PC-3 (cell line): ENCODE results near the gene CIC. TPM values are rescaled to one million over a fixed set of nuclear protein-coding genes. Genes with fewer than 3 reads are reported as not detected.
A peak's percentile ranks its signal among the peaks of the same experiment; 100 is the strongest.
"Not testable (repeated sequence)": the region's sequence is repeated elsewhere in the genome, so short reads cannot be mapped to it uniquely, and the experiment has no call there.

ENCODE experiments used
- ATAC-seq: fragments of 200-7000 bp; cut with Tn5 transposase; 2 replicates; pipeline ENCODE4 v1.9.1; 2020; ENCODE audit warnings: mild to moderate bottlenecking, moderate library complexity
- BruUV-seq: library from RNA; stranded (reverse); fragments of 400-500 nt; replicated peaks from 2 replicates; lab custom pipeline; 2021; lab: Mats Ljungman, UMichigan
- CTCF ChIA-PET: fragments of 300-600 bp; sonication (Branson Sonifier 250); formaldehyde crosslinking; loops from one replicate; lab custom pipeline; 2022; ENCODE audit warnings: antibody characterized with exemption; lab: Charles Lee
- POLR2A ChIA-PET: fragments of 300-600 bp; sonication (Branson Sonifier 250); formaldehyde crosslinking; loops from one replicate; lab custom pipeline; 2022; ENCODE audit warnings: antibody characterized with exemption; ENCODE audit not compliant: unreplicated experiment; lab: Charles Lee
- DNase-seq: peaks from one replicate; pipeline ENCODE4 v3.0.0-alpha.2; 2015
- H2AFZ ChIP-seq: fragments of 300-600 bp; sonication (generic); 2 replicates; pipeline ENCODE4 v1.6.0; 2016; ENCODE audit warnings: antibody characterized with exemption, low read length
- H3F3A ChIP-seq: fragments of 300-600 bp; sonication (generic); one replicate; pipeline ENCODE4 v1.6.0; 2017; ENCODE audit warnings: antibody characterized with exemption, low read length, control low read depth, mild to moderate bottlenecking; ENCODE audit not compliant: unreplicated experiment
- H3K27ac ChIP-seq: fragments of 300-600 bp; sonication (generic); 2 replicates; pipeline ENCODE4 v1.5.1; 2016; ENCODE audit warnings: mild to moderate bottlenecking, low read length
- H3K27me3 ChIP-seq: fragments of 300-600 bp; sonication (generic); 2 replicates; pipeline ENCODE4 v1.6.1; 2016; ENCODE audit warnings: low read length, mixed read lengths
- H3K36me3 ChIP-seq: fragments of 300-600 bp; sonication (generic); 2 replicates; pipeline ENCODE4 v1.6.1; 2016; ENCODE audit warnings: low read depth, mixed run types, low read length, mixed read lengths
- H3K4me1 ChIP-seq: fragments of 300-600 bp; sonication (generic); 2 replicates; pipeline ENCODE4 v1.5.1; 2016; ENCODE audit warnings: low read length; ENCODE audit not compliant: insufficient read depth
- H3K4me2 ChIP-seq: fragments of 300-600 bp; sonication (generic); 2 replicates; pipeline ENCODE4 v1.6.0; 2016; ENCODE audit warnings: low read length
- H3K4me3 ChIP-seq: fragments of 300-600 bp; sonication (generic); 2 replicates; pipeline ENCODE4 v1.5.1; 2016; ENCODE audit warnings: mild to moderate bottlenecking, low read length, mixed read lengths
- H3K79me2 ChIP-seq: fragments of 300-600 bp; sonication (generic); 2 replicates; pipeline ENCODE4 v1.6.1; 2017; ENCODE audit warnings: low read length, mixed read lengths
- H3K9ac ChIP-seq: fragments of 300-600 bp; sonication (generic); 2 replicates; pipeline ENCODE4 v1.6.0; 2016; ENCODE audit warnings: mild to moderate bottlenecking, low read length
- H3K9me2 ChIP-seq: fragments of 300-600 bp; sonication (generic); replicated peaks from 2 replicates; pipeline ENCODE4 v1.6.1; 2016; ENCODE audit warnings: mixed run types, low read length, mixed read lengths
- H3K9me3 ChIP-seq: fragments of 300-600 bp; sonication (generic); 2 replicates; pipeline ENCODE4 v1.6.1; 2016; ENCODE audit warnings: low read length, mixed read lengths
- H4K20me1 ChIP-seq: fragments of 300-600 bp; sonication (generic); 2 replicates; pipeline ENCODE4 v1.6.1; 2016; ENCODE audit warnings: low read length, mixed read lengths
- CTCF ChIP-seq: fragments of 300-600 bp; sonication (generic); conservative IDR thresholded peaks from 2 replicates; pipeline ENCODE4 v1.5.1; 2017; ENCODE audit warnings: antibody characterized with exemption, low read depth, mild to moderate bottlenecking, low read length
- EZH2 ChIP-seq: fragments of 300-600 bp; sonication (generic); IDR thresholded peaks from one replicate; pipeline ENCODE4 v1.6.1; 2017; ENCODE audit warnings: antibody characterized with exemption, mild to moderate bottlenecking, low read length; ENCODE audit not compliant: unreplicated experiment
- EZH2phosphoT487 ChIP-seq: fragments of 300-600 bp; sonication (generic); IDR thresholded peaks from 2 replicates; pipeline ENCODE4 v1.6.1; 2018; ENCODE audit warnings: mild to moderate bottlenecking, antibody characterized with exemption, low read length, borderline replicate concordance
- intact Hi-C: fragments of 100-400 bp; cut with micrococcal nuclease; formaldehyde crosslinking; loops from 2 replicates; pipeline ENCODE4 v1.9.0; 2023
- total RNA-seq: library from RNA; depleted of rRNA; stranded (reverse); fragments of >200 nt; gene quantifications from 2 replicates; pipeline ENCODE4 v1.2.3, GENCODE V29; 2014

Gene CIC
- total RNA-seq, 1 experiment from 2014 or later: 9.8 TPM

DNA sequence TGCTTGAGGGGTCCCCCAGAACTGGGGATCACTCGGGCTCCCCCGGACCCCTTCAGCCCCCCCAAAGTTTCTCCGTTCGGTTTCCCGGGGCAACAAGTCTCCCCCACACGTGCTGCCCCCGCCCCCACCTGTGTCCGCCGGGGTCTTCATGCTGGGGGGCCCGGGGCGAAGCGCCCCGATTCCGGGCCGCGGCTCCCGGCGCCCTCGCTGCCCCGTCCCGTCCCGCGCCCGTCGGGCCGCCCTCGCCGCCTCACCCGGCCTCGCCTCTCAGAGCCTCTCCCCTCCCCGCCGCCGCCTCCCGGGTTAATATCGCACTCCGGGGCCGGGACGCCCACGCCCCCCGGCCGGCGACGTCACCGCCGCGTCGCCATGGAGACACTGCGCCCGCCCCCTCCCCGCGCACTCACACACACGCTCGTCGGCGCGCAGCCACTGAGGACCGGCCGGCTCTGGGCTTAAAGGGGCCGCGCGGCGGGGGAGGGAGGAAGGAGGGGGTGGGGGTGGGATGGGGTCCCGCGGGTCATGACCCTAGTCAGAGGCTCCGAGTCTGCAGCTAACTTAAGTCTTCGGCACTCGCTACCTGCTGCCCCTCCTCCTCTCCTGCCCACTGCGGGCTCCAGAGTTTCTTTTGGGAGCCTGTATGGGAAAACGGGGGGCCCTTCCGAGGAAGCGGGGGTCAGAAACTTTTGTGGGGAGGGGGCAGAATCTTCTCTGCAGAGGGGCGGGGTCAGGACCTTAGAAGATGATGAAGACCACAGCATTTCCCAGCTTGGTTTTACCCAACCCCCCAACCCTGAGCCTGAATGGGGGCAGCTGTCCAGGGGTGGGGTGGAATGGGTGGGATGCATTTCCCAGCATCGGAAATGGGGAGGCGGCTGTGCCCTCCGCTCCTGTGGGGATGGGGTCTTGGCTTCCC lies 13.9 kb upstream of the CIC start, which contains the start of gene ERF:
ERF (minus strand) TSS at position 279 of the 916 bp plus-strand sequence; CDS start at position 150, 129 bp downstream.
- peak within 1 kb of the TSS; percentile 81 for H2AFZ ChIP-seq
- peak within 1 kb of the TSS; percentile 97 for H3K4me2 ChIP-seq
- H3K9me2 ChIP-seq: no peaks in the 10 kb centered on the region
- H3K27ac ChIP-seq: peak within 1 kb of the TSS; percentile 41
- ATAC-seq (peak; percentile 75), DNase-seq (peak; percentile 81)
- H3F3A ChIP-seq: no peaks in the 10 kb centered on the region
- H3K36me3 ChIP-seq: no peaks in the 10 kb centered on the region
- intact Hi-C loops: no loop called here
- ChIA-PET CTCF (no interaction called here), POLR2A (no interaction called here)
- H4K20me1 ChIP-seq: no peaks in the 10 kb centered on the region
- no peak for TF ChIP-seq EZH2
- TF ChIP-seq EZH2phosphoT487: no peak
- TF ChIP-seq CTCF: no peak
- peaks cover 38% of the 10 kb centered on the region for H3K79me2 ChIP-seq
- H3K4me3 ChIP-seq: peak within 1 kb of the TSS; percentile 90
- H3K4me1 ChIP-seq: peaks cover 10% of the 10 kb centered on the region
- no peaks in the 10 kb centered on the region for H3K9me3 ChIP-seq
- H3K9ac ChIP-seq: peak within 1 kb of the TSS; percentile 88
- no TSS peak for BruUV-seq
- no peaks in the 10 kb centered on the region for H3K27me3 ChIP-seq

DNA sequence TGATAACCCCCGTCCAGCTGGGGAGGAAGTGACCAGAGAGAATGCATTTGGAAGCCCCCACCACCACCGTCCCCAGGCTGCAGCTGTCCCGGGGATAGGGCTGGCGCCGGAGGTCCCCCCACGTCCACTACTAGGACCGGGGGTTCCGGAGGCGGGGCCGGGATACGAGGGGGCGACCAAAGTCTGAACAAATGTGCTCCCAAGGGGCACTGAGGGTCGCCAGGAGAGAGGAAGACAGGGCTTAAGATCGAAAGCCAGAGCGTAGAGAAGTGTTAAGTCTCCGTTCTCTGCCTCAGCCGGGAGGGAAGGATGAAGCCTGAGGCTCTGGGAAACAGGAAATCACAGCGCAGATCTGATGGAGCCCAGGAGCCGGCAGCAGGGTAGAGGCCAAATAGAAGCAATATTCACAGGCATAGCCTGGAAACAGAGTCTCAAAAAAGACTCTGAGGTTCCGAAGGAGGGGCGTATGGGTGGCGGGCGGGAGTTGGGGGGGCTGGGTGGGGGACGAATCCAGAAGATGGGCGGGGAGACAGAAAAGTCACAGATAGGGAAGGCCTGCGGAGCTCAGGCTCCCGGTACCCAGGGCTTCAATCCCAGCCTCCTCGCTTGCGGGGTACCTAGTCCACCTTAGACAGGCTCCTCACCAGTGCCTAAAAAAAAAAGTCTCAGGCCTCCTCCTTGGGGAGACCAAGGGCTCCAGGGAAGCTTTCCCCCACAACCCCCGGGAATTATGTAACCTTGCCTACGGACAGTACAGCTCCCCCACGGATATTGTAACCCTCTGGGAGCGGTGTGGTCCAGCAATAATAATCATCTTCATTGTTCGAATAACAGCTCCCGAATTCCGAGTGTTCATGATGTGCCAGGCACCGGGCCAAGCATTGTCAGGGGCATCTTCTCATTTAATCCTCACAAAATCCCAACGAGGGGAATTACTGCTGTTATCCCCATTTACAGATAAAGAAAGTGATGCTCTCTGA lies 13.0 kb upstream of the CIC start:
- DNase-seq: peak; percentile 32
- POLR2A ChIA-PET: no interaction called here

DNA sequence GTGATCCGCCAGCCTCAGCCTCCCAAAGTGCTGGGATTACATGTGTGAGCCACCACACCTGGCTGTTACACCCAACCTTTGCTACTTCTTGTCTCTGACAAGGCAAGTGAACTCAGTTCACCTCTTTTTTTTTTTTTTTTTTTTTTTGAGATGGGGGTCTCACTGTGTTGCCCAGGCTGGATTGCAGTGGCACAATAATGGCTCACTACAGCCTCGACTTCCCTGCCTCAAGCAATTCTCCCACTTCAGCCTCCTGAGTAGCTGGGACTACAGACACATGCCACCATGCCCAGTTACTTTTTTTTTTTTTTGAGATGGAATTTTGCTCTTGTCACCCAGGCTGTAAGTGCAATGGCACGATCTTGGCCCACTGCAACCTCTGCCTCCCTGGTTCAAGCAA lies 11.2 kb upstream of the CIC start:
- not testable (repeated sequence) for H3K36me3 ChIP-seq

More for the DNA sequence above, 13.0 kb upstream of the CIC start:
- H3K4me1 ChIP-seq: peaks cover 10% of the 10 kb centered on the region
- CTCF ChIA-PET: no interaction called here
- H3F3A ChIP-seq: no peaks in the 10 kb centered on the region
- peaks cover 31% of the 10 kb centered on the region for H3K79me2 ChIP-seq
- peak overlapping the region; percentile 97 for H3K4me2 ChIP-seq
- intact Hi-C loops: loop anchor here (1.0 kb wide), 1 partner anchor 12 kb away; no protein-coding TSS in a partner anchor
- H2AFZ ChIP-seq: peak overlapping the region; percentile 81
- peak overlapping the region; percentile 76 for H3K4me3 ChIP-seq
- no TSS peak for BruUV-seq
- H3K27me3 ChIP-seq: no peaks in the 10 kb centered on the region
- H3K9me2 ChIP-seq: no peaks in the 10 kb centered on the region
- H3K9me3 ChIP-seq: no peaks in the 10 kb centered on the region
- H3K36me3 ChIP-seq: no peaks in the 10 kb centered on the region
- peak overlapping the region; percentile 20; the same call in 1 of the 2 replicates for H3K9ac ChIP-seq
- no peaks in the 10 kb centered on the region for H4K20me1 ChIP-seq
- peak; percentile 20 for ATAC-seq
- no peak for TF ChIP-seq EZH2phosphoT487
- no peak for TF ChIP-seq CTCF
- no peak for TF ChIP-seq EZH2
- no peak overlapping the region for H3K27ac ChIP-seq

More for the DNA sequence above, 11.2 kb upstream of the CIC start:
- CTCF ChIA-PET, H2AFZ ChIP-seq, ATAC-seq, H3K27ac ChIP-seq, H3K9me3 ChIP-seq, H3K27me3 ChIP-seq, intact Hi-C loops, H3K9me2 ChIP-seq, H3K4me3 ChIP-seq, POLR2A ChIA-PET, H3F3A ChIP-seq, H3K4me1 ChIP-seq, DNase-seq, H3K9ac ChIP-seq, BruUV-seq, H4K20me1 ChIP-seq, H3K4me2 ChIP-seq: not testable (repeated sequence)
- H3K79me2 ChIP-seq: peaks cover 17% of the 10 kb centered on the region
